ENCODE measurements around the gene CA6.
"Not testable (repeated sequence)": the region's sequence is repeated elsewhere in the genome, so short reads cannot be mapped to it uniquely, and the experiment has no call there.

CA6 gene

DNA sequence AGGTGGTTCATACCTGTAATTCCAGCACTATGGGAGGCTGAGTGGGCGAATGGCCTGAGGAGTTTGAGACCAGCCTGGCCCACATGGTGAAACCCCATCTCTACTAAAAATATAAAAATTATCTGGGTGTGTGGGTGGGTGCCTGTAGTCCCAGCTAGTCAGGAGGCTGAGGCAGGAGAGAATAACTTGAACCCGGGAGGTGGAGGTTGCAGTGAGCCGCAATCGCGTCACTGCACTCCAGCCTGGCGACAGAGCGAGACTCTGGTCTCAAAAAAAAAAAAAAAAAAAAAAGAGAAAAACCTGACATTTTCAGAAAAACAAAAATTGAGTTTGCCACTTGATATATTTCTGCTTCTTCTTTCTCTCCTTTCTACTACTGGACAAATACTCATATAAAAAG lies 24.3 kb downstream of the CA6 start:
- DNase-seq (ENCODE audit: low spot score): no peak

DNA sequence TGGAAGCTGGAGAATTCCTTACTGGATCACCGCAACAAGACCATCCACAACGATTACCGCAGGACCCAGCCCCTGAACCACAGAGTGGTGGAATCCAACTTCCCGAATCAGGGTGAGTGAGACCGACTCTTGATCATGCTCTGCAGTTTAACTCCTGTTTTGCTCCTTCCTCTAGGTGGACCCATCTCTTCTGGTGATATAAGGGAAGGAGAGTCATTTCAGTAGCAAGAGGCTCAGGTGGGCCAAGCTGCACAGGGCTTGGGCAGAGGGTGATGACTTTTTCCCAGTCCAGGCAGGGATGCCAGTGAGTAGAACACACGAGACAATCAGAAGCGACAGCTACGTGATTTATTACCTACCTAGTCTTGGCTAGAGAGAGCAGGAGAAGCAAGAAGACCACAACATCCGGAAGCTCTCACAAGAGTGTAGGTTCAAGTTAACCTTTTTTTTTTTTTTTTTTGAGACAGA lies 25.2 kb downstream of the CA6 start:
- DNase-seq (ENCODE audit: low spot score): no peak

DNA sequence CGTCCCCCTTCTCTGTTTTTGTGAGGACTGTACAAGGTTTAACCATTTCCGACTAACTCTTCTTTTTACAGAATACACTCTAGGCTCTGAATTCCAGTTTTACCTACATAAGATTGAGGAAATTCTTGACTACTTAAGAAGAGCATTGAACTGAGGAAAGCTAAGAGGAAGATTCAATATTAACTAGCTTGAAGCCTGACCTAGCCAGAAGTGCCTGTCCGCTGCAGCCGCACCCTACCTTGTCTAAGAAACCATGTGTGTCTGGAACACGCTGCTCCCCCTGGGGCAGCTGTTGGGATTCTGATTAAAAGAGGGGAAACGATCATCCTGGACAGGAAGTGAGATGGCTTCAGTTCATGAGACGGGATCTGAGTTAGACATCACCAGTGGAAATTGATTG lies 28.9 kb downstream of the CA6 start:
- no peak for DNase-seq (ENCODE audit: low spot score)

DNA sequence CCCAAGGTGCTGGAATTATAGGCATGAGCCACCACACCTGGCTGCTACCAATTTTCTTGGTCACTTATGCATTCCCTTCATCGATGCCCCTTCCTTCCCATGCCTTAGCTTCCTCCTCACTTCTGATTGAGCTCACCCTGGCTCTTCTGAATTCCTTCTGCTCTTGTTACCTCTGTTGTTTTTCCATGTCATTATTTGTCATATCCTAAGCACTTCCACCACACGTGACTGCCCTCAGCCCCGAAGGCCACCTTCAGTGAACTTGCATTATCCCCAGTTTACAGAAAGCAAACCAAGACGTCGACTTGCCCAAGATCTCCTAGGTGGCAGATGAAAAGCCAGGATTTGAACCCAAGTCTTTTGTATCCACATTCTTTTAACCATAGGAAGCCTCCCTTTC lies 30.7 kb downstream of the CA6 start:
- no peak for DNase-seq (ENCODE audit: low spot score)

DNA sequence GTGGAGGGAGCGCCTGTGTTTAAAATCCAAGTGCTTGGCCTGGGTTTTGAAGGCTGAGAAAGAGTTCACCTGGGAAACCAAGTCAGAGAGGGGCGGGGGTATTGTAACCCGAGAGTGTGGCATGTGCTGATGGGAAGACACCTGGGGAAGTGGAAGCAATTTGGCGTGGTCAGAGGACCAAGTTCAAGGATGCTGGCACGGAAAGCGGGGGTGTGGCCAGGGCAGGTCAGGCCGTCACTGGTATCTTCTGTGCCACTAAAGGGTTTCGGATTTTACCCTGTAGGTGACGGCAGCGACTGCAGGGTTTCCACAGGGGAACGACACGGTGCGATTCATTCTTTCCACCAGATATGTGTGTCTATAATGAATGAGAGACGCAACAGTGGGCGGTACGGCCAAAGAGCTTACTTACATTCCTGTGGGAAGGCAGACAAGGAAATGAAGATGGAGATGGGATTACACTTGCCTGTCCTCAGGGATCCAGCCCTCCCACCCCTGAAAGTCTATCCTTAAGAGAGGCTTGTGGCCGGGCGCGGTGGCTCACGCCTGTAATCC lies 31.3 kb downstream of the CA6 start:
- no peak for DNase-seq (ENCODE audit: low spot score)

DNA sequence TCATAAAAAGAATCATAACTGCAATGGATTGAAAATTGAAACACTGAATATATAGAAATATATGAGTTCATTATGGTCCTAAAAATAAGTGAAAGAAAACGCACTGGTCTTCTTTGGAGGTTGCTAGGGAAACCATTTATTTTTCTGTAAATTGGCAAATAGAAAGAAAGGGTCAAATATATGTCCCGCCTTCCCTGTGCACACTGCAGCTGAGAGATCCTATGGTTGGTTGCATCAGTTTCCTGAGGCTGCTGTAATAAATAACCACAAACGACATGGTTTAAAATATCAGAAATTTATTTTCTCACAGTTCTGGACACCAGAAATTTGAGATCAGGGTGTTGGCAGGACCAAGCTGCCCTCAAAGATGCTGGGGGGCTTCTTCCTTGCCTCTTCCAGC lies 35.0 kb downstream of the CA6 start:
- DNase-seq (ENCODE audit: low spot score): no peak

DNA sequence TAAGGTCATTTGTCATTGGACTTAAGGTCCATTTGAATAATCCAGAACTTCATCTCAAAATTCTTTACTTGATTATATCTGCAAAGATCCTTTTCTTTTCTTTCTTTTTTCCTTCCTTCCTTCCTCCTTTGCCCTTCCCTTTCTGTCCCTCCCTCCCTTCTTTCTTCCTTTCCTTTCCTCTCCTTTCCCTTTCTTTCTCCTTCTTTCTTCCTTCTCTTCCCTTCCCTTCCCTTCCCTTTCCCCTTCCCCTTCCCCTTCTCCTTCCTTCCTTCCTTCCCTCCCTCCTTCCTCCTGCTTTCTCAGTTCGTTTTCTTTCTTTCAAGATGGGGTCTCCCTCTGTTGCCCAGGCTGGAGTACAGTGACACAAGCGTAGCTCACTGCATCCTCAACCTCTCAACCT lies 35.5 kb downstream of the CA6 start:
- DNase-seq (ENCODE audit: low spot score): no peak

DNA sequence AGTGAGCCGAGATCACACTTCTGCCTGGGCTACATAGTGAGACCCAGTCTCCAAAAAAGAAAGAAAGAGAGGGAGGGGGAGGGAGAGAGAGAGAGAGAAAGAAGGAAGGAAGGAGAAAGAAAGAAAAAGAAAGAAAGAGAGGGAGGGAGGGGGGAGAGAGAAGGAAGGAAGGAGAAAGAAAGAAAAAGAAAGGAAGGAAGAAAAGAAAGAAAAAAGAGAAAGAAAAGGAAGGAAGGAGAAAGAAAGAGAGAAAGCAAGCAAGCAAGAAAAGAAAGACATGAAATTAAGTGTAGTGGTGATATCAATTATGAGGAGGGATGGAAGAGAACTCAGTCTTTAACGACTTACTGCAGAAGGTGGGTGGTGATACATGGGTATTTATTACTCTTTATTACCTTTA lies 38.5 kb downstream of the CA6 start:
- DNase-seq (ENCODE audit: low spot score): no peak

DNA sequence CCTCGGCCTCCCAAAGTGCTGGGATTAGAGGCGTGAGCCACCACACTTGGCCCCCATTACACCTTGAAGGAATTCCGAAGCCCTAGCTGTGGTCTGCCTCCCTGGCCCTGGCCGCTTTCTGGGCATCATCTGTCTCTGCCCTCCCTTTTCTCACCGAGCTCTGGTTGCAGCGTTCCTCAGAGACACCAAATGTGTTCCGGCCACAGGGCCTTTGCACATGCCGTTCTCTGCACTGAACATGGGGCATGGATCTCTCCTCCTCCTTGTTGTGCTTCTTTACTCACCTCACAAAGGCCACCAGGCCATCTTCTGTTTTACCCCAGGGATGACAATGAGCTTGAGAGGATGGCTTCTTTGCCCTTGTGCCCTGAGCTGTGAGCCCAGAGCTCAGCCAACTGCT lies 39.3 kb downstream of the CA6 start:
- DNase-seq (ENCODE audit: low spot score): no peak

DNA sequence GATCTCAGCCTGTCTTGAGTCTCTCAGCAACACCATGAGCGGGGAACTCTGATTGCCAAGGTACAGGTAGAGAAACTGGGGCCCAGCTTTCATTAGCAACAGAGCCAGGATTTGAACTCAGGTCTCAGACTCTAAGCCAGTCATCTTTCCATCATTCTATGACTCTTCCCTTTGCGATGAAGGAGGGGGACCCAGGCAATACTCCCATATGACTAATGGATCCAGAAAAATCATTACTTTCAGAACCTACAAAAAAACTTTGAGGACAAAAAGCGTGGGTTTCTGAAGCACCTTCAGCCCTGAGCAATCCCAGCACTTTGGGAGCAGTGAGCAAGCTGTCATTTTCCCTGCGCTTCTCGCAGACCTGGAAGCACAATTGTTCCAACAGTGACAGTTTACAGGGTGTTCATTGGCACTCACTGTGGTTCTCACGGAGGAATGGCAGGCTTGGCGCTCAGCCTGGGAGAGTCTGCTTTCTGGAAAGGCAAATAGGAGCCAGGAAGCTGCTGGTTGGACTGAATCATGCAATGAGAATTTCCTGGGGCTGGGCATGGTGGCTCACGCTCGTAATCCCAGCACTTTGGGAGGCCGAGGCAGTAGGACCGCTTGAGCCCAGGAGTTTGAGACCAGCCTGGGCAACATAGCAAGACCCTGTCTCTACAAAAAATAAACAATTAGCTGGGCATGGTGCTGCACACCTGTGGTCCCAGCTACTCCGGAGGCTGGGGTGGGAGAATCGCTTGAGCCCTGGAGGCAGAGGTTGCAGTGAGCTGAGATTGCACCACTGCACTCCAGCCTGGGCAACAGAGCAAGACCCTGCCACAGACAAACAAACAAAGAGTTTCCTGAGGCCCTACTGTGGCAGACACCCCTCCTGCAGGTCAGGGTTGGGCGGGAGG lies 40.5 kb downstream of the CA6 start:
- DNase-seq (ENCODE audit: low spot score): peak; percentile 71

DNA sequence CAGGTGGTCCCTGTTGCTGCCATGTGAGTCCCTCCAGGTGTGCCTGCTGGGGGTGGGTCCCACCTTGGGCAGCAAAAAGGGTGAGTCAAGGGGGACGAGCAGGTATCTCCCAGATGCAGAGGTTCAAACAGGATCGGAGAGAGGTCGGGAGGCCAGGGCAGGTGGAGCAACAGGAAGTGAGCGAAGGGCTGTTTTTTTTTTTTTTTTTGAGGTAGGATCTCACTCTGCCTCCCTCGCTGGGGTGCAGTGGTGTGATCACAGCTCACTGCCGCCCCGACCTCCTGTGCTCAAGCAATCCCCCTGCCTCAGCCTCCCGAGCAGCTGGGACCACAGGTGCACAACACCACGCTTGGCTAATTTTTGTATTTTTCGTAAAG lies 41.1 kb downstream of the CA6 start:
- no peak for DNase-seq (ENCODE audit: low spot score)

DNA sequence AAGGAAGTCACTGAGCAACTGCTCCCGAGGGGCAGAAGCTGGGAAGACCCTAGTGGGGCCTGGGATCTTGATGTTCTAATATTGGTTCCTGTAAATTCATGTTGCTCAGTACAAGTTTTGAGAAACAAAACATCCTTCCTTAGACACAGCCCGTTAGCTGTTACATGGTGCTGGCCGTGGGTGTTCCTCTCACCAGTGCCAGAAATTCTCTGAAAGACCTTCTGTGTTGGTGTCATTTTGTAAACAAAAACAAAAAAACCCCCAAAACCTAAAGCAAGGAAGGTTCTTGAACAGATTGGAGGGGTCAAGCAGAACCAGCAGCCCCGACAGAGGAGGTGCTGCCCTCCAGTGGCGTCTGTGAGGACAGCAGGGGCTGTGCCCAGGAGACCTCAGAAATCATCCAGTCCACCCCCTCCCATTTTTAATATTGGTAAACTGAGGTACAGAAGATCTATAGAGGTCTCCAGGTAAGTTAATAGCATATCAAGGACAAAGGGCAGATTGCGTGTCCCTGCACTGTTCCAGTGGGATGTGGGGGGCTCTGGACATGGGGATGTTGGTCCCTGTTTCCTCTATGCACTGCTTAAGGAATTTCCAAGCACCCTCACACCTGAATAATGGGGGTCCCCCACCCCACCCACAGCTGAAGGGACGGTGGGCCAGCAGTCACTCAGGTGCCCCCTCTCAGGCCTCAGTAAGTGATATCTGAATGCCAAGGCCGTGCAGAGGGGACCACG lies 42.4 kb downstream of the CA6 start:
- peak; percentile 76 for DNase-seq (ENCODE audit: low spot score)

DNA sequence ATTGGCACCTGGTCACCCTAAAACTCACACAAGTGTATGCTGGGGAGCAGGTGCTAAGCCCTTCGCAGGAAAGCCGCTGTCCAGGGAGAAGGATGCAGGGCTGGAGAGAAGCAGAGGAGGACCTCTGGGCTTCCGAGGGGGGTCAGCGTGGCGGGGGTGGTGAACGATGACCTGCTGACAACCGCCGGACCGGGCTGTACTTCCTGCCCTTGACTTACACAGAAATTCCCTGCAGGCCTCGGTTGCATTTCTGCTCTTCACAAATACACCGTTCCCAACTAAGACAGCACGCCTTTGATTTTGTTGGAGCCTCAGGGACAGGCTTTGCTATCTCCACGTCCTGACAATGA lies 42.9 kb downstream of the CA6 start:
- DNase-seq (ENCODE audit: low spot score): no peak

DNA sequence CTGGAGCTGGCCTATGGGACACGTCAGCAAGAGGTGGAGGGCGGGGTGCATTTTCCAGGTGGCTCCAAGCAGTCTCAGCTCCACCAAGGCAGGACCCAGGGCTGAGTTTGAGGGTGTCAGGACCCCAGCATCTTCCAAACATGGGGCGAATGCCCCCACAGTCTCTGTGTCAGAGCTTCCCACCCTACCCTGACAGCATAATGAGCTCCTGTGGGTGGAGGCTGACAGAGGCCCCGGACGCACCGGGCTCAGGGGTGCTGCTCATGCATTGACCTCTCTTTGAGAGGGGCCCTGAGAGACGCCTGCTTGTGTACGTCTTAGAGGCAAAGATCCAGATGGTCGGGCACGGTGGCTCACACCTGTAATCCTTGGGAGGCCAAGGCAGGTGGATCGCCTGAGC lies 43.4 kb downstream of the CA6 start:
- DNase-seq (ENCODE audit: low spot score): no peak

DNA sequence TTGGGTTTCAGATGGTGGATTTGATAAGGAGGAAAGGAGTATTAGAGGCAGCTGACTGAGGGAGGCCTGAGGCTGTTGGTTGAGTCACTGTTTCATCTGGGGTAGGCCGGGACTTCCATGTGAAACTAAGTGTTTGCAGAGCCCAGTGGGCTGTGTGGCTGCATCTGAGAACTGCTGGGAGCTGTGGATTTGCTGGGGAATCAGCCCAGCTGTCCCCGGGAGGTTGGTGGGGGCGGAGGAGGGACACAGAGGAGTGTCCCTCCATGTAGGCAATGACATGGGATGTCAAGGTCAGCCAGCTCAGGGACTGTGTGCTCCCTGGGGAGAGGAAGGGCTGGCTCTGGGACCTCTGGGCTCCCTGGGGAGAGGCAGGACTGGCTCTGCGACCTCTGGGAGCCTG lies 44.2 kb downstream of the CA6 start:
- DNase-seq (ENCODE audit: low spot score): no peak

DNA sequence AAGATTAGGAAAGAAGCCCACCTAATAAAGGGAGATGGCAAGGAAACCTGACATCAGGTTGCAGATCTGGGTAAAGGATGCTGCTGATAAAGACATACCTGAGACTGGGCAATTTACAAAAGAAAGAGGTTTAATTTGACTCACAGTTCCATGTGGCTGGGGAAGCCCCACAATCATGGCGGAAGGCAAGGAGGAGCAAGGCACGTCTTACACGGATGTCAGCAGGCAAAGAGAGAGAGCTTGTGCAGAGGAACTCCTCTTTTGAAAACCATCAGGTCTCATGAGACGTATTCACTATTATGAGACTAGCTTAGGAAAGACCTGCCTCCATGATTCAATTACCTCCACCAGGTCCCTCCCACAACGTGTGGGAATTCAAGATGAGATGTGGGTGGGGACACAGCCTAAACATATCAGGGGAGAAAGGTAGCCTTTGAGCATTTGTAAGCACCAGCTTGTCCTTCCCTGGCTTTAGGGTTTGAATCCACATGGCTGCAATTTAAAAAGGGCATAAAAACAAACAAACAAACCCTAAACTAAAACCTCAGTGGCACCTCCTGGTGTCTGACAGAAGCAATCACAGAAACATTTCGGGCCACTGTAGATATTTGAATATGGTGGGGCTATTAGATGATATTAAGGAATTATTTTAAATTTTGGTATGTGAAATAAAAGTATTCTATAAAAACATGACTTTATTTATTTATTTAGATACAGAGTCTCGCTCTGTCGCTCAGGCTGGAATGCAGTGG lies 47.4 kb downstream of the CA6 start:
- no peak for DNase-seq (ENCODE audit: low spot score)

DNA sequence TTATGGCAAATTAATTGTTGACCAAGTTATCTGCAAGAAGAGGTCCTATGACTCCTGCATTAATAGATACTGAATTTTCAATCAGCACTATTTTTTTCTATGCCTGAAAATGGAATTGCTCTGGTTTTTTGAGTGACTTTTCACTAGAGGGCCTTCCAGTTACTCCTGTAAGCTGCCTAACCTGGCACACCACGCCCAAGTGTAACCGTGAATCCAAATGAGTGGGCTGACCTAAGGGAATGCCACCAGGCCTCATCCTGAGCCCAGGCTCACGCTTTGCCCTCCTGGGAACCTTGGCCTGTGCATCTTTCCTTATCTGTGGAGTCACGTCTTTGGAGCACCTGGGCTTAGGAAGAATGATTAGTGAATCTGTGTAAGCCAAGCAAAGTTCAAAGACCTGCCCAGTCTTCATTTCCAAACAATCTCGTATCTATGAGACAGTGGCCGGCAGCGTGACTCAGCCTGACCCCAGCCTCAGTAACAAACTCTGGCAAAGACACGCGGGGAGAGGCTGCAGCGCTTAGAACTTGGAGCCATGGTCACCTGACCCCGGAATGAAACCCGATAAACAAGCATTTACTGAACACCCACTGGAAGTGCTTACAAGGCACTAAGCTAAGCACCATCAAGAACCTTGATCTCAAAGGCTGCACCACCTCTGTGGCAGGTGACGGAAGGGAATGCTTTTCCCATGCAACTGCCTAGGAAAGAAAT lies 48.5 kb downstream of the CA6 start:
- DNase-seq (ENCODE audit: low spot score): not testable (repeated sequence)

DNA sequence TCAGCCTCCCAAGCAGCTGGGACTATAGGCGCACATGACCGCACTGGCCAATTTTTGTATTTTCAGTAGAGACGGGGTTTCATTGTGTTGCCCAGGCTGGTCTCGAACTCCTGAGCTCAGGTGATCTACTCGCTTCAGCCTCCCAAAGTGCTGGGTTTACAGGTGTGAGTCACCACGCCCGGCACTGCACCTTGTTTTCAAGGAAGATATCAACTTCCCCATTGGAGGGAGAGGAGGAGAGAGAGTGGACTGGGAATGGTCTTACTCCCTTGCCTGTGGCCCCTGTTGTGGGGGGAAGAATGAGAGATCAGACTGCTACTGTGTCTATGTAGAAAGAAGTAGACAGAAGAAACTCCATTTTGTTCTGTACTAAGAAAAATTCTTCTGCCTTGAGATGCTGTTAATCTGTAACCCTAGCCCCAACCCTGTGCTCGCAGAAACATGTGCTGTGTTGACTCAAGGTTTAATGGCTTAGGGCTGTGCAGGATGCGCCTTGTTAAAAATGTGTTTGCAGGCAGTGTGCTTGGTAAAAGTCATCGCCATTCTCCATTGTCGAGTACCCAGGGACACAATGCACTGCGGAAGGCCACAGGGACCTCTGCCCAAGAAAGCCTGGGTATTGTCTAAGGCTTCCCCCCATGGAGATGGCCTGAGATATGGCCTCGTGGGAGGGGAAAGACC lies 56.0 kb downstream of the CA6 start:
- DNase-seq (ENCODE audit: low spot score): not testable (repeated sequence)

DNA sequence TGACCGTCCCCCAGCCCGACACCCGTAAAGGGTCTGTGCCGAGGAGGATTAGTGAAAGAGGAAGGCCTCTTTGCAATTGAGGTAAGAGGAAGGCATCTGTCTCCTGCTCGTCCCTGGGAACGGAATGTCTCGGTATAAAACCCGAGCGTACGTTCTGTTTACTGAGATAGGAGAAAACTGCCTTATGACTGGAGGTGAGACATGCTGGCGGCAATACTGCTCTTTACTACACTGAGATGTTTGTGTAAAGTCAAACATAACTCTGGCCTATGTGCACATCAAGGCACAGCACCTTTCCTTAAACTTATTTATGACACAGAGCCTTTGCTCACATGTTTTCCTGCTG lies 56.5 kb downstream of the CA6 start:
- DNase-seq (ENCODE audit: low spot score): not testable (repeated sequence)

DNA sequence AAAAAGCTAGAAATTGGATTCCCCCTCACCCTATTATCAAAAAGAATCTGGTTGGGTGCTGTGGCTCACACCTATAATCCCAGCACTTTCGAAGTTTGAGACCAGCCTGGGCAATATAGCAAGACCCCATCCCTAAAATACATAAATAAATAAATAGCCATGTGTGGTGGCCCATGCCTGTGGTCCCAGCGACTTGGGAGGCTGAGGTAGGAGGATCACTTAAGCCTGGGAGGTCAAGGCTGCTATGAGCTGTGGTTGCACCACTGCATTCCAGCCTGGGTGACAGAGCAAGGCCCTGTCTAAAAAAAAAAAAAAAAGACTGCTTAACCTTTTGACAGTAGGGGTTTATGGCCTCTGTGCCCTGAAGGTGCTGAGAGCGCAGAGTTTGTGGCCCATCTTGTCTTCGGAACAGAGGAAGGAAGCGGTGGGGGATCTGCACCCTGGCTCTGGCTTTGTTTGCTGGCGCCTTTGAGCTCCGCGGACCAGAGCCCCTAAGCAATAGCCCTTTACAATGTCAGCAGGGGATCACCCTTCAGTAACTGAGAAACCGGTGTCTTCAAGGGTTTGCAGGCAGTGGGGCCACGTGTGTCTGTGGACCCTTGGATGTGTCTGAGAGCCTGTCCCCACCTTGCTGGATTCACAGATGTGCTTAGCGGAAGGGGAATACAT lies 58.5 kb downstream of the CA6 start:
- no peak for DNase-seq (ENCODE audit: low spot score)
